ENCODE results near the gene SDK2.

SDK2 gene

GRCh38 chr17:73632513-73632912 lies 11.7 kb downstream of the SDK2 start:
- no peak for DNase-seq

GRCh38 chr17:73630965-73631595 lies 13.2 kb downstream of the SDK2 start:
- no peak for DNase-seq

GRCh38 chr17:73630531-73630930 lies 13.7 kb downstream of the SDK2 start:
- no peak for DNase-seq

- no peak for DNase-seq
Measured at GRCh38 chr17:73628642-73629552, 15.3 kb downstream of the SDK2 start.

- DNase-seq: no peak
Measured at GRCh38 chr17:73625991-73626673, 18.1 kb downstream of the SDK2 start.

GRCh38 chr17:73625006-73625405 lies 19.2 kb downstream of the SDK2 start:
- no peak for DNase-seq

GRCh38 chr17:73624496-73624988 lies 19.7 kb downstream of the SDK2 start:
- no peak for DNase-seq

- no peak for DNase-seq
Measured at GRCh38 chr17:73623818-73624217, 20.4 kb downstream of the SDK2 start.

- no peak for DNase-seq
Measured at GRCh38 chr17:73623247-73623646, 21.0 kb downstream of the SDK2 start.

- DNase-seq: no peak
Measured at GRCh38 chr17:73622381-73622780, 21.9 kb downstream of the SDK2 start.

- no peak for DNase-seq
Measured at GRCh38 chr17:73621685-73622084, 22.6 kb downstream of the SDK2 start.

GRCh38 chr17:73620414-73620813 lies 23.8 kb downstream of the SDK2 start:
- no peak for DNase-seq

GRCh38 chr17:73617501-73617900 lies 26.7 kb downstream of the SDK2 start:
- no peak for DNase-seq

- DNase-seq: no peak
Measured at GRCh38 chr17:73616873-73617404, 27.3 kb downstream of the SDK2 start.

GRCh38 chr17:73616120-73616872 lies 27.9 kb downstream of the SDK2 start:
- DNase-seq: no peak

- DNase-seq: no peak
Measured at GRCh38 chr17:73614256-73614655, 30.0 kb downstream of the SDK2 start.

GRCh38 chr17:73613271-73614233 lies 30.7 kb downstream of the SDK2 start:
- no peak for DNase-seq

GRCh38 chr17:73612031-73612472 lies 32.2 kb downstream of the SDK2 start:
- no peak for DNase-seq

- no peak for DNase-seq
Measured at GRCh38 chr17:73611630-73612029, 32.6 kb downstream of the SDK2 start.

- DNase-seq: no peak
Measured at GRCh38 chr17:73610331-73610911, 33.8 kb downstream of the SDK2 start.

- no peak for DNase-seq
Measured at GRCh38 chr17:73609758-73610157, 34.5 kb downstream of the SDK2 start.

All from EL (cell line).